Measurements from ENCODE around the gene LCN15. TPM values are rescaled to one million over a fixed set of nuclear protein-coding genes. Genes with fewer than 3 reads are reported as not detected.
"Not testable (repeated sequence)": the region's sequence is repeated elsewhere in the genome, so short reads cannot be mapped to it uniquely, and the experiment has no call there.

The LCN15 gene
- total RNA-seq, 1 donor from 2014 or later: not detected

GRCh38 chr9:136762221-136762691 lies 2.1 kb downstream of the LCN15 start:
- no peak for DNase-seq (ENCODE audit: low read depth)
- TF ChIP-seq CTCF (conservative IDR thresholded peaks at IDR 0.05; ENCODE audit: low read depth, low read length): no peak
- H3K4me3 ChIP-seq (ENCODE audit: low read depth, low read length): no peak overlapping the region

- no peak for TF ChIP-seq CTCF (conservative IDR thresholded peaks at IDR 0.05; ENCODE audit: low read depth, low read length)
- no peak for DNase-seq (ENCODE audit: low read depth)
- H3K4me3 ChIP-seq (ENCODE audit: low read depth, low read length): no peak overlapping the region
These were observed 2.8 kb downstream of the LCN15 start for GRCh38 chr9:136761545-136761981.

GRCh38 chr9:136760834-136761544 lies 3.3 kb downstream of the LCN15 start:
- not testable (repeated sequence) for DNase-seq (ENCODE audit: low read depth); H3K4me3 ChIP-seq (ENCODE audit: low read depth, low read length)
- TF ChIP-seq CTCF (conservative IDR thresholded peaks at IDR 0.05; ENCODE audit: low read depth, low read length): peak; percentile 69

GRCh38 chr9:136760424-136760823 lies 3.9 kb downstream of the LCN15 start:
- DNase-seq (ENCODE audit: low read depth): no peak
- no peak overlapping the region for H3K4me3 ChIP-seq (ENCODE audit: low read depth, low read length)
- no peak for TF ChIP-seq CTCF (conservative IDR thresholded peaks at IDR 0.05; ENCODE audit: low read depth, low read length)

- no peak overlapping the region for H3K4me3 ChIP-seq (ENCODE audit: low read depth, low read length)
- TF ChIP-seq CTCF (conservative IDR thresholded peaks at IDR 0.05; ENCODE audit: low read depth, low read length): no peak
- no peak for DNase-seq (ENCODE audit: low read depth)
These were observed 4.6 kb downstream of the LCN15 start for GRCh38 chr9:136759436-136760325.

- no peak overlapping the region for H3K4me3 ChIP-seq (ENCODE audit: low read depth, low read length)
- DNase-seq (ENCODE audit: low read depth): no peak
- TF ChIP-seq CTCF (conservative IDR thresholded peaks at IDR 0.05; ENCODE audit: low read depth, low read length): no peak
These were observed 5.3 kb downstream of the LCN15 start for GRCh38 chr9:136759001-136759400.

Measured in epithelial cell of proximal tubule (primary cell).